Measurements from ENCODE around the gene FRRS1L.

FRRS1L gene

GRCh38 chr9:109101202-109101595 is 65.8 kb downstream of the FRRS1L start:
- DNase-seq = no peak

GRCh38 chr9:109100543-109101201 is 66.4 kb downstream of the FRRS1L start:
- DNase-seq = no peak

GRCh38 chr9:109098960-109099308 is 68.1 kb downstream of the FRRS1L start:
- no peak for DNase-seq

GRCh38 chr9:109098171-109098959 is 68.7 kb downstream of the FRRS1L start:
- no peak for DNase-seq

- no peak for DNase-seq
These were observed 69.9 kb downstream of the FRRS1L start for GRCh38 chr9:109097146-109097545.

- DNase-seq = no peak
These were observed 71.7 kb downstream of the FRRS1L start for GRCh38 chr9:109095321-109095720.

GRCh38 chr9:109094268-109094667 is 72.8 kb downstream of the FRRS1L start:
- DNase-seq = no peak

DNA sequence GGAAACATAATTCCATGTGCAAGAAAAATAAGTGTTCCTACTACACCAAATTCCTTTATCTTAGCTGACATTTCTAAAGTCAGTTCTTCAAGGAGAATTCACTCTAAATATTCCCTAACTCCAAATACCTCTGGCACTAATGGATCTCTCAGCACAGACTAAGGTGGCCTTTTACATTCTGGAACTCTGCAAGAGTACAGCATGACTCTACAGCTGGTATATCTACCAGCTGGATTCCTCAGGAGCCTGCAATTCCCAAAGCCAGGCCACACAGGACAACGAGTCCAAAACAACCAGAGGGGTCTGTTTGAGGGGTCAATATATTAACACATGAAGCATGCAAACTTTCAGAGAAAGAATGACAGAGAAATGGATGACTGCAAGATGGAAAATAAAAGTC is 74.5 kb downstream of the FRRS1L start:
- no peak for DNase-seq

DNA sequence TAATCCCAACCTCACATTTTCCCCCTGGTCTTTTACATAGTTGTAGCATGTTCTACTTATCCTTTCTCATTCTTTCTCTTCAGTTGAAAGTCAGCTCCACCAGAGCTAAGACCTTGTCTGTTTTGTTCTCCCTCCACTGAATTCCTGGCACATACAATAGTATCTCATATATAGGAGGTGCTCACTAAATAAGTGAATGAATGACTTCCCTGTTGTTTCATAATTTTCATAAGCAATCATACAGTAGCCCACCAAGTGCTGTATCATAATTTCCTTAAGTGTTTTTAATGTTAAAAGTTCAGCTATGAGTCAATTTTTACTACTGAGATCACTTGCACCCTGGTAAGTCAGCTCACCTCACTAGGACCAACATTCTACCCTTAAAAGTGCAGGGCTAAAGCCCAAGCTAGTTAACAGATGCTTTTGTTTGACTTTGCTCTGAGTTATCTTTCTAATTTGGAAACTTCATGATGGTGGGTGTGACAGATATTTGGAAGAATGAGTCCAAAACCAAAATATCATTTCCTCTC is 74.9 kb downstream of the FRRS1L start:
- DNase-seq = no peak

DNA sequence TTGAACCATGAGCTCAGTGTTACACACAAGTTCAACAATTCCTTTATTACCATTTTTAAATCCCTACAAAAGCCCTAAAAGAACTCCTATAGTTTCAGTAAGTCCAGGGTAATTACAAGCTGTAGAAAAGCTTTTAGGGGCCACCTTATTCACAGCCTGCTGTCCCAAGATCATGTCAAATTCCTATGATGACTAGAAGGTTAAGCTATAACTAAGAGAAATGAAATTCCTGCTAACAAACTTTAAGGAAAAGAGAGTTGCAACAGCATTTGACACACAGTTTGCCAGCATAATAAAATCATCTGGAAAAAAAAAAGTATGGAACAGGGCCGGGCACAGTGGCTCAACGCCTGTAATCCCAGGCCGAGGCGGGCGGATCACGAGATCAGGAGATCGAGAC is 78.8 kb downstream of the FRRS1L start:
- no peak for DNase-seq

DNA sequence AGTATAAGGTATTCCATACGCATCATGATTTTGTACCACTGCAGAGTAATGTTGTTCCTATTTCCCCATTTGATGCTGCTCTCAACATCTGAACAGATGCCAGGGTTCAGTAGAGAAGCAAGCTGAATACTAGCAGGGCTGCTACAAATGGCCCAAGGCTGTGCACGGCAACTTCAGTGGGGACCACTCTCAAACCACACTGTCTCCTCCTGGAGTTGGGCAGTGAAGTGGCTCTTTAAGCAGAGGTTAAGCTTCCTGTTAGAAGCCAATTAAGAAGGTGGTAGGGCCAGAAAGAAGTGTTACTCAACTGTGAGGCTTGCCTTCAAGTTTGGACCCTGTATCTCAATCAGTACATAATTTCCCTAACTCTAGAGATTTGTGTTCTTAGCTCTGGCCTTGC is 79.3 kb downstream of the FRRS1L start:
- no peak for DNase-seq

GRCh38 chr9:109086221-109086620 is 80.8 kb downstream of the FRRS1L start:
- DNase-seq = no peak

GRCh38 chr9:109085510-109085909 is 81.5 kb downstream of the FRRS1L start:
- DNase-seq = no peak

DNA sequence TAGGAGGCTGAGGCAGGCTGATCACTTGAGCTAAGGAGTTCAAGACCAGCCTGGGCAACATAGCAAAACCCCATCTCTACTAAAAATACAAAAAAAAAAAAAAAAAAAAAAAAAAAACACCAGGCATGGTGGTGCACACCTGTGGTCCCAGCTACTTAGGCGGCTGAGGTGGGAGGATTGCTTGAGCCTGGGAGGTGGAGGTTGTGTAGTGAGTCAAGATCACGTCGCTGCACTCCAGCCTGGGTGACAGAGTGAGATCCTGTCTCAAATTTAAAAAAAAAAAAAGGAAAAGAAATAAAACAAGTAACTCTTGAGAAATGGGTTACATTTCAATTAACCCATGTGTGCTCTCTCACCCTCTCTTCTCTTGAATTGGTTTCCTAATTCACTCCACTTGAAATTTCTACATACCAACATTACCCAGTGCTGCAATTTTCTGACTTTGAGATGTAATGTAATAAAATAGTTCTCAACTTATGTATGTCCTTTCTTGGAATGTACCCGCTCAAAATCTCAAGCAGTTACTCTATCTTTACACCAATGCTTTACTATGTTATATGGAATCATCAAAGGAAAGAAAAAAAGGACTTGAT is 83.1 kb downstream of the FRRS1L start:
- no peak for DNase-seq

GRCh38 chr9:109083141-109083540 is 83.9 kb downstream of the FRRS1L start:
- DNase-seq = no peak

GRCh38 chr9:109082091-109082620 is 84.9 kb downstream of the FRRS1L start:
- DNase-seq = no peak

All from effector CD8-positive, alpha-beta T cell (primary cell).